HS-5 (cell line): ENCODE data around the gene HDAC5.
"Not testable (repeated sequence)": the region's sequence is repeated elsewhere in the genome, so short reads cannot be mapped to it uniquely, and the experiment has no call there.

Experiments
- DNase-seq: peaks from one replicate; pipeline ENCODE4 v3.0.0-alpha.2; 2012; ENCODE audit warnings: low read depth

Gene HDAC5

GRCh38 chr17:44111777-44112176 is 11.7 kb downstream of the HDAC5 start:
- DNase-seq: no peak

DNA sequence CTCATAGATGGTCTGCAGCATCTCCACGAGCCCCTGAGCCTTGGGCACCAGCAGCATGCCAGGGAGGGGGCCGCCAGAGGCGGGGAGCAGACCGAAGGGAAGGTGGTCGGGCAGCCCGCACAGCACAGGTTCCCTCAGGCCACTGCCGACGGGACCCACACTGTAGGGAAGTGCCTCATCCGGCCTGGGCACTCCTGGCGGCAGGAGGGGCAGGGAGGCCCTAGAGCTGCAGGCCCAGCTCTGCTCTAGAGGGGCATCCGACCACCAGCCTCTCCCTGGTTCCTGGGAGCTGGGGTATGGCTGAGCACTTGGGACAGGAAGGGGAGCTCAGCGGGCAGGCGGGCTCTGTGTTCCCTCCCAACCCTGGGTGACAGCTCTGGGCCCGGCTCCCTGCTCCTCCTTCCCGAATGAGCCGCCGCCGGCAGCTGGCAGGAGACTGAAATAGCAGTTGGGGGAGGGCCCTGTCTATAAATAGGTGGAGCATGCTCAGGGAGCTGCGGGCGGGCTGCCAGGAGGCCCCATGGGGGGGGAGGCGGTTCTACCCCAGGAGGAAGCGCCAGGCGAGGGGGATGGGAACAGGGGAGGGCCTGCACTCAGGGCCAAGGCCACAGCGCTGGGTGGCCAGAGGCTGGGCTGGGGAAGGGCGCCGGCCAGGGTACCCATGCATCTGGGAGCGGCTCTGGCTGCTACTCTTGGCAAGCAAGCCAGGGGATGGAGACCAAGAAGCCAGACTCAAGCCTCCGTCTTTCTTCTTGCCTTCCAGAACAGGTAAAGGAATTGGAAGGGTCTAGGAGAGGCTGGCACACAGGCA is 12.4 kb downstream of the HDAC5 start:
- peak; percentile 43 for DNase-seq

DNA sequence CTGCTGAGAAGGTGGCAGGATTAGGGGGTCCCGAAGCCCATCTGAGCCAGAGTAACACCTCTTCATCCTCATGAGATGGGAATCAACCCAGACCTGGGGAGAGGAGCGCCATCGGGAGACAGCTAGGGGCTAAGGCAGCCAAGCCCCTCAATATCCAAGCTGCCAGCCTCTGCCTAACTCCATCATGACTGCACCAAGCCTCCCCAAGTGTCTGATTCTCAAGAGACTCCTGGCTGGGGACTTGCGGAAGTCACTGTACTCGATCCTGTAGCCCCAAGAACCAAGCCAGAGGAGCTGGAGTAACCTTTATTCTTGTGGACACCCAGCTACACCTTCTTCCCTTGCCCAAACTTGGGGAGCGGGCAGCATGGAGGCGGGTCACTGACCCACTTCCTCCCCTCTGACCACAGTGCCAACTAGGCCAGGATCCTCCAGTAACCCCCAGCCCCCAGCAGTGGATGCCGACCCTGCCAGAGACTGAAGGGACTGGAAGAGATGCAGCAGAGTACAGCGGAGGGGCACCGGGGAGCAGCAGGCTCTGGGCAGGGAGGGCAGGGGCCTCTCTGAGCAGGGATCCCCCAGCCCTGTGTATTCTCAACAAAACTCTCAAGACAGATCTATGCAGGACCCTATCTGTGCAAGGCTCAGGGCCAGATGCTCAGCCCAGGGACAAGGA is 13.3 kb downstream of the HDAC5 start:
- no peak for DNase-seq

- DNase-seq: no peak
These were observed 14.2 kb downstream of the HDAC5 start for GRCh38 chr17:44109312-44109630.

GRCh38 chr17:44108440-44109311 is 14.8 kb downstream of the HDAC5 start:
- peak; percentile 60 for DNase-seq

GRCh38 chr17:44106801-44107200 is 16.6 kb downstream of the HDAC5 start:
- no peak for DNase-seq

- no peak for DNase-seq
These were observed 17.5 kb downstream of the HDAC5 start for GRCh38 chr17:44105941-44106340.

GRCh38 chr17:44105483-44105882 is 18.0 kb downstream of the HDAC5 start:
- DNase-seq: no peak

GRCh38 chr17:44102849-44103622 is 20.4 kb downstream of the HDAC5 start:
- no peak for DNase-seq

GRCh38 chr17:44101858-44102257 is 21.6 kb downstream of the HDAC5 start:
- not testable (repeated sequence) for DNase-seq

DNA sequence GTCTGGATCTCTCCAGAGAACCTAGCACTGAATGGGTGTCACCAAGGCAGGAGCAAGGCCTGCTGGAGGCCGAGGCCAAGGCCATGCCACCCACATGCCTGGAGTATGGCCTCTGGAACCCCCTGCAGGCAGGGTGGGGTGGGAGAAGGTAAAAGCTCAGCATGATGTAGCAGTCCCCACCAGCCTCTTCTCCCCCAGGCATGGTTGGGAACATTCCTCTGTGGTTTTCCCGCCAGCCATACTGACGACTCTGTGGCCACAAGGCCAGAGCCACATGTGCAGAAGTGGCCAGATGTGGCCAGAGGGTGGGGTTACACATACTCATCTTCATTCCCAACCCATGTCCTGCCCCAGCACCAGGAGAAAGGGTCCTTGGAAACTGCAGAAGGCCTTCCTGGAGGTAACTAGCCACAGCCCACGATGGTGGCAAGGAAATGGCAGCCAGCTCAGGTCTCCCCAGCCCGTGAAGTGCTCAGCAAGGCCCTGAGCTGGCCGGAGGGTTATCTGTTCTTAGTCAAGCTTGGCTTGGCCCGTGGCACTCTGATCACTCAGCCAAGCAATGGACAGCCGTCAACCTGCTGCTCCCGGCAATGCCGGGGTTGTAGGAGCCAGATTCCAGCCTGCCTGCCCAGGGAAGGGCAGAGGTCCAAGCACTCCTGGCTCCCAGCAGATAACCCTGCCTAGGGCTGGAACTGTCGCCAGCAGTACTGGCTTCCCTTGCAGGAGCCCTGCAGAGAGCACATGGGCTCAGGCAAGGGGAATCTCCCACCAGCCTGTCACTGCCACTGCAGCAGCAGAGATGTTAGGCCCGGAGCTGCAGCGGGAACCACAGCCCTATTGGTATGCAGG is 26.1 kb downstream of the HDAC5 start:
- DNase-seq: no peak

GRCh38 chr17:44095647-44096496 is 27.6 kb downstream of the HDAC5 start:
- peak; percentile 50 for DNase-seq

- no peak for DNase-seq
These were observed 28.1 kb downstream of the HDAC5 start for GRCh38 chr17:44095388-44095646.

DNA sequence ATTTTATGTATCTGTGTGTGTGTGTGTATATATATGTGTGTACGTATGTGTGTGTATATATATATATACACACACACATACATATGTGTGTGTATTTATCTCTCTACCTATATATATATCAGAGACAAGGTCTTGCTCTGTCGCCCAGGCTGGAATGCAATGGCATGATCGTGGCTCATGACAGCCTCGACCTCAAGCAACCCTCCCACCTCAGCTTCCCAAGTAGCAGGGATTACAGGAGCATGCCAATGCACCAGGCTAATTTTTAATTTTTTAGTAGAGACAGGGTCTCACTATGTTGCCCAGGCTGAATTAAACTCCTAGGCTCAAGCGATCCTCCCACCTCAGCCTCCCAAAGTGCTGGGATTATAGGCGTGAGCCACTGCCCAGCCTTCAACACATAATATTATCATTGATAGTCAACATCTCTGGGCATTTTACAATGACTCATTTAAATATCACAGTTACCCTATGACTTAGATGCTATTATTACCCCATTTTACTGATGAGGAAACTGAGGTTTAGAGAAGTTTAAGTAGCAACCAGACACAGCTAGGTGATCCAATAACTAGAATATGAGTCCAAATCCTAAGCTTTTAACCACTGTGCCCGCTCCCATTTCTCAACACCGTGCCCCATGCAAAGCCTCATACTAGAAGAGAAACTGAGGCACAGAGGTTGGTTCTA is 28.6 kb downstream of the HDAC5 start:
- no peak for DNase-seq

- DNase-seq: no peak
These were observed 30.1 kb downstream of the HDAC5 start for GRCh38 chr17:44093231-44093900.

- DNase-seq: no peak
These were observed 31.4 kb downstream of the HDAC5 start for GRCh38 chr17:44092051-44092450.

DNA sequence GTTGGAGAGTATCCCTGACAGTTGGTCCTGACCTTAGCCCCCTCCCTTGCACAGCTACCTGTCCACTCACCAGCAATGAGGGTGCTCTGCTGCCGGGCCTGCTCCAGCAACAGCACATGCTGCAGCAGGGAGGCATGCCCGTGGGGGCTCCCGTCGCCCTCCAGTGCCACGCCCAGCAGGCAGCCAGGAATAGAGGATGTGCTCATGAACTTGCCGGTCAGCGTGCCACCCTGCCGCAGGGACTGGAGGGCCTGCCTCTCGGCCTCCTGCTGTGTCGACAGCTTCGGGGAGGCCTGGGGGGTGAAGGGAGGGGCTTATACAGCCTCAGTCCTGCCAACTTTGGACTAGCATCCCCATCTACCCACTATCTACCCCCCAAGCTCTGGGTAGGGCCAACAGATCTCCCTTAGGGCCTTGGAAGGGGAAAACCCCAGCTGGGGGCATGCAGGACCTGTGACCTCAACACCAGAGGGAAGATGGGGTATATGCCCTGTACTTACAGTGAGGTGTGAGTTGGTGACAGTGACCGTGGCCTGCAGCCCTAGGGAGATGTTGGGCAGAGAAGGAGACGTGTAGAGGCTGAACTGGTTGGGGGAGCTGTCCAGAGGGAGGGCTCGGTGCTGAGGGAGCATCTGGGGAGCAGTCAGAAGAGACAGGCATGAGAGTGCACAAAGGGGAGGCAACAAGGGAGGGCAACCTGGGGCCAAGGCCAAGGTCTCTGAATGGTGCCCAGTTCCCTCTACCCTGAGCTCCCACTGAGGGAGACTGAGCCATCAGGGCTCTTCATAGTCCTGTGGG is 32.0 kb downstream of the HDAC5 start:
- DNase-seq: no peak

DNA sequence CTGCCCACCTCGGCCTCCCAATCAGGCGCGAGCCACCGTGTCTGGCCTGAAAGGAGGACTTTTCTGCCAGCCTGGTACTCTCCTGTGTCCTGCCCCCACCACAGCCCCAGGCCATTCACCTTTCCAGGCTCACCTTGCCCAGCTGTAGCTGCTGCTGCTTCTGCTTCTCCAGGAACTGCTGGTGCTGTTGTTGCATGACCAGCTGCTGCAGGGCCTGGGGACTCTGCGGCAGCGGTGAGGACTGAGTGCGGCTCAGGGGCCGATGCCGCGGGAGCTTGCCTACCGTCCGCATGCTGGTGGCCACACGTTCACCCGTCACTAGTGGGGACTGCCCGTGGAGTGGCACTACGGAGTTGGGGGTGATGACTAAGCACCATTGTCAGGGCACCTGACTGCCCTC is 35.2 kb downstream of the HDAC5 start:
- DNase-seq: no peak
